D341Med (cell line): Measurements from ENCODE around the gene PPP1R15B.
A peak's percentile ranks its signal among the peaks of the same experiment; 100 is the strongest.

Experiments
- DNase-seq: peaks from one replicate; pipeline ENCODE4 v3.0.0; 2012; ENCODE audit warnings: low spot score

The PPP1R15B gene

DNA sequence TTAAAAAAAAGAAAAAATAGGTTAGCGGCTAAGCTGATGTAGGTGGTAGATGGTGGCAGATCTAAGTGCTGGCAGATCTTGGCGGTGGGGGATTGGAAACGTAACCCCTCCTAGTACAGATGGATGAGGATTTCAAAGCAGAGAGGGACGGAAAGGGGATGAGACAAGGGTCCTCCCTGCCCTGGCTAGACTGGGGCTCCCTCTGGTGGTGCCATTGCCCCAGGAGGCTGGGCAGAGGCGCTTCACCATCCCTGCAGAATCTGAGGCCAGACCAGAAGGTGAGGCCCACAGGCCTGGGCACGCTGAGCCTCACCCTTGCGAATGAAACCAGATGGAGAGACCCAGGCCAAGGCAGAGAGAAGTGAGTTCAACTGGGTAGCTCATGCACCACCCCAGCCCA lies 44.9 kb downstream of the PPP1R15B start:
- DNase-seq = peak; percentile 79

GRCh38 chr1:204363335-204364114 lies 48.1 kb downstream of the PPP1R15B start:
- DNase-seq = peak; percentile 81

DNA sequence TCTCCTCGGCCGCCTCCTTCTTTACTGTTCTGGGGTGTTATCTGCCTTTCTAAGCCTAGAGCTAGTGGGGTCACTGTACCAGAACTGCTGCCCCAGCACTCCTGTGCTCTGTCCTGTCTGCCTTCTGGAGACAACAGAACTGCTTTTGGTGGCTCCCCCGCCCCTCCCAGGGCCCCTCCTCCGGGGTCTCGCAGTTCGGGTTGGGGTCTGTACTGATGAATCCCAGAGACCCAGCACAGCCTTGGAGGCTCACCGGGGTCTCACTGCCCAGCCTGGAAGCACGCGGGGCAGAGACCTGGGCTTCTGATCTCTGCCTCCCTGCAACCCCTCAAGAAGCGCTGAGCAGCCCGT lies 48.7 kb downstream of the PPP1R15B start:
- no peak for DNase-seq

DNA sequence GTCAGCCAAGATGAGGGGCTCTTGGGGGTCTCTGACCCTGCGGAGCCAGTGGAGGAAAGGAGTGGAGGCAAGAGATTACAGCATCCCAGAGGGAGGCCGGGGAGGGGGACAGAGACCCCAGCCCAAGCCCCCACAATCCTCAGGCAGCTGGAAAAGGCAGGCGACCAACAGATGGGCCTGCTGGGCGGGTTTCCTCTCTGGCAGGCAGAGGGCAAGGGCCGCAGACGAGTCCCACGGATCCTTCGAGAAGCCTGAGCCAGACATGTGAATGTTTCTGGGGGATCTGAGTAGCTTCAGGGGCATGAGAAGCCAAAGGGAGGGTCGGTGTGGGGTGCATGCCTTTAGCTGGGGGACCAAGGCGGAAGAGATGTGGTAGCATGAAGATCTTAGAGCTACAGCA lies 49.8 kb downstream of the PPP1R15B start:
- no peak for DNase-seq

GRCh38 chr1:204361341-204361771 lies 50.3 kb downstream of the PPP1R15B start:
- DNase-seq = no peak

DNA sequence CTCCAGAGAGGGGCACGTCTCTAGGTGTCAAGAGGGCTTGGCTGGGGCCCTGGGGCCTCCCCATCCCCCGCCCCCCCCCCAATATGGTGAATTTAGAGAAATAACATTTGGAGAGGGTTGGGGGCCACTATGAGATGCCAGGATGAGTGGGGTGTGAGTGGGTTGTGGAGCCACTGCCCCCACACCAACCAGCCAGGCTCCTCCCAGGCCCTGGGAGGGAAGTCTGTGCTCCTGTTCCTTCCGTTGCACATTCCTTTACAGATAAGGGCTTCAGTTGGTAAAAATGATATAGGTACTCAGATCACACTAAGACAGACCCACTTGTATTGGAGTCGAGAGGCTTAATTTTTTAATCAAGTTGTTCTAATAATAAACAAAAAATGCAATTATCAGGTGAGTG lies 51.3 kb downstream of the PPP1R15B start:
- DNase-seq = no peak

DNA sequence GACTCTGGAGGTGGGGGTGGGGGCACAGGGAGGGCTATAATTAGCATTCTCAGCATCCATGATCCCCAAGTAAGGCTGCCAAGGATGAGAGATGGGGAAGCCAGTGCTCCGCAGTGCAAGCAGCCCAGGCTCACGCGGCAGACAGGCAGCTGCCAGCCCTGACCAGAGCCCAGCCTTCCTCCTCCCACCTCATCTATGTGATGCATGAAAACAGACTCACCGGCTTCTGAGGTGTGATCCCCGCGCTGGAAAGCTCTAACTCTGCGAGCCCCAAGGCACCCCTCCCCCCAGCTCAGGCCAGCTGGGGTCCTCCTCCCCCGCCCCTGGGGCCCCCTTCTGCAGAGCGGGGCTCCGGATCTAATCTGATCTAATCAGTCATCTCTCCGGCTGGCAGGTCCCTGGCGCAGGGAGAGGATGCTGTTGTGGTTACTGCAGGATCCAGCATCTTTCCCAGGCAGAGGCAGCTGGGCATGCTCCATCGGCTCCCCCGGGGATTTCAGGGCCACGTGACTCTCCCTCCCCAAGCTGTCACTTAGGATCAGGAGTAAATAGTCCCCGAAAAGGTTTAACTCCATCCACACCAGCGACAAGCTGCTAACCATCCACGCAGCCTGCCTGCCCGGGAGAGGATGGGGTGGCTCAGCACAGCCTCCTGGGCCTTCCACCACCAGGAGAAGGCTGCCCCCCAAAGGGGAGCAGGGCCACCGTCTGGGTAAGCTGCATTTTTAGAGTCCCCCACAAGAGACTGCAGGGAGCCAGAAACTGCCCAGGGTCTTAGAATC lies 52.0 kb downstream of the PPP1R15B start, which contains the start of gene PLEKHA6:
PLEKHA6 (minus strand) TSS at position 456 of the 782 bp plus-strand sequence. CDS start 86,202 bp downstream, outside the sequence.
- DNase-seq = peak; percentile 89

DNA sequence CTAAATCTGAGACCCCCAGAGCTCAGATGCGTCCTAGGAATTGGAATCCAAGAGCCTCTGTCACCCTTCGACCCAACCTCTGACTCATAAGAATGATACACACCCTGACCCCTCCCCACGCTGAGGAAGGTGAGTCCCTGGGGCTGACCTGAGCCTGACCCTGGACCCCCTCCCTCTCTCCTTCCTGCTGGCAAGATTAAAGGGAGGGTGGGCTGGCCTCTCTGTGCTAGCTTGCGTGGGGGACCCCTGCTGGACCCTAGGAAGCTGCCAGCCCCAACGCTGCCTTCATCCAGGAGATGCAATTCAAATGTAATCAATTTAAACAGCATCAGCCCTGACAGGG lies 52.5 kb downstream of the PPP1R15B start:
- DNase-seq = no peak

- no peak for DNase-seq
These were observed 53.0 kb downstream of the PPP1R15B start for GRCh38 chr1:204358605-204359004.

- peak; percentile 65 for DNase-seq
These were observed 53.8 kb downstream of the PPP1R15B start for GRCh38 chr1:204357551-204358490.

GRCh38 chr1:204356997-204357396 lies 54.6 kb downstream of the PPP1R15B start:
- DNase-seq = no peak

GRCh38 chr1:204355913-204356312 lies 55.7 kb downstream of the PPP1R15B start:
- DNase-seq = no peak

- no peak for DNase-seq
These were observed 57.0 kb downstream of the PPP1R15B start for GRCh38 chr1:204354579-204354978.
